SU-DHL-6 (cell line): Measurements from ENCODE around the gene KAT2B.

ENCODE experiments used
- H2AFZ ChIP-seq: fragments of 200-600 bp; sonication (generic); 2 replicates; pipeline ENCODE4 v1.6.1; 2014; ENCODE audit warnings: low read depth, mild to moderate bottlenecking, moderate library complexity, mixed read lengths, antibody characterized with exemption, low read length; ENCODE audit not compliant: severe bottlenecking
- H3F3A ChIP-seq: fragments of 200-600 bp; shearing (Covaris generic); 2 replicates; pipeline ENCODE4 v1.6.0; 2016; ENCODE audit warnings: antibody characterized with exemption, mild to moderate bottlenecking; ENCODE audit not compliant: insufficient read depth
- H3K27ac ChIP-seq: fragments of 200-600 bp; sonication (generic); 2 replicates; pipeline ENCODE4 v1.5.1; 2016; ENCODE audit warnings: low read depth, mild to moderate bottlenecking, low read length, moderate library complexity, mixed read lengths
- H3K27me3 ChIP-seq: fragments of 200-600 bp; sonication (generic), shearing (Covaris generic); 2 replicates; pipeline ENCODE4 v1.6.0; 2014; ENCODE audit warnings: mild to moderate bottlenecking, low read length
- H3K36me3 ChIP-seq: fragments of 200-600 bp; sonication (generic); 2 replicates; pipeline ENCODE4 v1.6.1; 2014; ENCODE audit warnings: mild to moderate bottlenecking, low read length, mixed read lengths
- H3K4me2 ChIP-seq: fragments of 300-600, 200-600 bp; shearing (Covaris generic), sonication (generic); 2 replicates; pipeline ENCODE4 v1.6.0; 2014; ENCODE audit warnings: low read length, low read depth, mild to moderate bottlenecking; ENCODE audit not compliant: poor library complexity, severe bottlenecking
- H3K4me3 ChIP-seq: fragments of 200-600 bp; sonication (generic); 2 replicates; pipeline ENCODE4 v1.5.1; 2014; ENCODE audit warnings: antibody characterized with exemption, low read length, mild to moderate bottlenecking, mixed read lengths; ENCODE audit not compliant: insufficient read depth, poor library complexity, severe bottlenecking
- H3K79me2 ChIP-seq: fragments of 200-600 bp; sonication (generic); 2 replicates; pipeline ENCODE4 v1.6.1; 2014; ENCODE audit warnings: mild to moderate bottlenecking, low read length, moderate library complexity; ENCODE audit not compliant: insufficient read depth
- H3K9ac ChIP-seq: fragments of 200-600 bp; sonication (generic); 2 replicates; pipeline ENCODE4 v1.7.0; 2014; ENCODE audit warnings: mild to moderate bottlenecking, low read length
- H3K9me2 ChIP-seq: fragments of 200-600 bp; sonication (generic); replicated peaks from 2 replicates; pipeline ENCODE4 v1.6.1; 2014; ENCODE audit warnings: low read length; ENCODE audit not compliant: insufficient read depth
- H3K9me3 ChIP-seq: fragments of 200-600 bp; sonication (generic); 2 replicates; pipeline ENCODE4 v1.6.1; 2014; ENCODE audit warnings: low read length, mixed read lengths; ENCODE audit not compliant: insufficient read depth
- H4K20me1 ChIP-seq: fragments of 200-600 bp; sonication (generic); 2 replicates; pipeline ENCODE4 v1.6.1; 2014; ENCODE audit warnings: low read depth, mild to moderate bottlenecking, antibody characterized with exemption, low read length, moderate library complexity, mixed read lengths
- CTCF ChIP-seq: fragments of 200-600 bp; sonication (generic); IDR thresholded peaks from one replicate; pipeline ENCODE4 v1.5.1; 2017; ENCODE audit warnings: antibody characterized with exemption, mild to moderate bottlenecking, low read length, moderate library complexity; ENCODE audit not compliant: insufficient read depth, poor library complexity, severe bottlenecking
- EZH2phosphoT487 ChIP-seq: fragments of 200-600 bp; sonication (generic), shearing (Covaris generic); conservative IDR thresholded peaks from 2 replicates; pipeline ENCODE4 v1.6.1; 2018; ENCODE audit warnings: mild to moderate bottlenecking, antibody characterized with exemption, low read length, moderate library complexity, mixed read lengths

Gene KAT2B

GRCh38 chr3:20001932-20002331 lies 38.3 kb upstream of the KAT2B start:
- H3K9me2 ChIP-seq = no peaks in the 10 kb centered on the region
- no peaks in the 10 kb centered on the region for H4K20me1 ChIP-seq
- H3K4me2 ChIP-seq = no peak overlapping the region
- H3K9ac ChIP-seq = no peak overlapping the region
- H3K27ac ChIP-seq = no peak overlapping the region
- H3F3A ChIP-seq = no peaks in the 10 kb centered on the region; the same call in 1 of the 2 replicates
- H3K9me3 ChIP-seq = no peaks in the 10 kb centered on the region
- no peaks in the 10 kb centered on the region for H3K36me3 ChIP-seq
- TF ChIP-seq CTCF = no peak
- no peak for TF ChIP-seq EZH2phosphoT487
- no peak overlapping the region for H3K4me3 ChIP-seq
- no peaks in the 10 kb centered on the region for H3K79me2 ChIP-seq
- H2AFZ ChIP-seq = no peak overlapping the region
- H3K27me3 ChIP-seq = no peaks in the 10 kb centered on the region

DNA sequence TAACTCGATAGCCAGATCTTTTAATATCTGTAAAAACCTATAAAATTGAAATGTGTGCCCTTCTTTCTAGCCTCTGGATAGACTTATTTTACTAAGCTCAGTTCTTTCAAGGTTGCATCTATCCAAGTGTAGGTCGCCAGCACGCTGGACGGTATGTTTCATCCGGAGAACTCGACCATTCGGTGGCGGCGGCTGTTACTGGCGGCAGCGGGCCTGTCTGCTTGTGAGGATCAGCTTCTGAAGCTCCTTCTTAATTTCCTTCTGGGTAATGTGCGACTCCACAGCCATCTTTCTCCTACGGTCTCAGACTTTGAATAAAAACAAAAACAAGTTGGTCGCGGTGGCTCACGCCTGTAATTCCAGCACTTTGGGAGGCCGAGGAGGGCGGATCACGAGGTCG lies 32.3 kb upstream of the KAT2B start:
- no peak for TF ChIP-seq CTCF
- no peak for TF ChIP-seq EZH2phosphoT487
- no peaks in the 10 kb centered on the region for H3K36me3 ChIP-seq
- no peaks in the 10 kb centered on the region for H3K27me3 ChIP-seq
- no peak overlapping the region for H3K9ac ChIP-seq
- no peak overlapping the region for H3K4me3 ChIP-seq
- H4K20me1 ChIP-seq = no peaks in the 10 kb centered on the region
- H3K4me2 ChIP-seq = no peak overlapping the region
- H3K9me3 ChIP-seq = no peaks in the 10 kb centered on the region
- H3K79me2 ChIP-seq = no peaks in the 10 kb centered on the region
- no peaks in the 10 kb centered on the region for H3F3A ChIP-seq
- no peak overlapping the region for H3K27ac ChIP-seq
- no peak overlapping the region for H2AFZ ChIP-seq
- H3K9me2 ChIP-seq = no peaks in the 10 kb centered on the region

DNA sequence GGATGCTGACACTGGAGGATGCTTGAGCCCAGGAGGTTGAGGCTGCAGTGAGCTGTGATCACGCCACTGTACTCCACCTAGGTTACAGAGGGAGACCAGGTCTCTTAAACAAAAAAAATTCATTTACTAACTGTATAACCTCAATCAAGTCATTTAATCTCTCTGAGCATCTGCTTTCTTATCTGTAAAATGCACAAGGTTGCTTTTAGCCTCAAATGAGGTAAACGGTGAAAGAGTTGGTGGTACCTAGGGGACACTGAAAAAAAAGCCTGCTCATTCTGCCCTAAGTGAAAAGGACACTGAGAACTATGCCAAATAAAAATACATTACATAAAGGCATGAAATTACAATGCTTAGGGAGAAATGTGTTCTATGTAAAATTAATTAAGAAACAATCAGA lies 31.6 kb upstream of the KAT2B start:
- no peak overlapping the region for H3K4me3 ChIP-seq
- H4K20me1 ChIP-seq = no peaks in the 10 kb centered on the region
- no peak overlapping the region for H2AFZ ChIP-seq
- H3K9me2 ChIP-seq = no peaks in the 10 kb centered on the region
- no peaks in the 10 kb centered on the region for H3K27me3 ChIP-seq
- H3K9me3 ChIP-seq = no peaks in the 10 kb centered on the region
- H3K27ac ChIP-seq = no peak overlapping the region
- no peaks in the 10 kb centered on the region for H3K36me3 ChIP-seq
- no peak for TF ChIP-seq CTCF
- no peak for TF ChIP-seq EZH2phosphoT487
- no peaks in the 10 kb centered on the region for H3K79me2 ChIP-seq
- no peaks in the 10 kb centered on the region for H3F3A ChIP-seq
- no peak overlapping the region for H3K4me2 ChIP-seq
- no peak overlapping the region for H3K9ac ChIP-seq
